Osteocyte (in vitro differentiated cells): ENCODE data around the gene SPRED3. TPM values are rescaled to one million over a fixed set of nuclear protein-coding genes. Genes with fewer than 3 reads are reported as not detected.

Source experiments
- DNase-seq: peaks from one replicate; pipeline ENCODE4 v3.0.0; 2021; ENCODE audit warnings: mixed read lengths; ENCODE audit not compliant: unreplicated experiment; ENCODE audit errors: extremely low spot score
- H3K27ac Mint-ChIP-seq: one replicate; pipeline ENCODE4 v1.8.0; 2021; ENCODE audit warnings: mild to moderate bottlenecking, mixed read lengths; ENCODE audit not compliant: unreplicated experiment
- H3K27me3 Mint-ChIP-seq: one replicate; pipeline ENCODE4 v1.8.0; 2021; ENCODE audit warnings: mixed read lengths; ENCODE audit not compliant: unreplicated experiment
- H3K36me3 Mint-ChIP-seq: one replicate; pipeline ENCODE4 v1.8.0; 2021; ENCODE audit warnings: mixed read lengths; ENCODE audit not compliant: unreplicated experiment
- H3K4me1 Mint-ChIP-seq: one replicate; pipeline ENCODE4 v1.8.0; 2021; ENCODE audit warnings: mixed read lengths; ENCODE audit not compliant: unreplicated experiment
- H3K4me3 Mint-ChIP-seq: one replicate; pipeline ENCODE4 v1.8.0; 2021; ENCODE audit warnings: mild to moderate bottlenecking, moderate library complexity, mixed read lengths; ENCODE audit not compliant: unreplicated experiment
- H3K9me3 Mint-ChIP-seq: one replicate; pipeline ENCODE4 v1.8.0; 2021; ENCODE audit warnings: mixed read lengths; ENCODE audit not compliant: unreplicated experiment
- total RNA-seq: library from RNA; stranded (reverse); gene quantifications from 2 replicates; pipeline ENCODE4 v1.2.1, GENCODE V29; 2021
- TF ChIP-seq, protein P1 (sequence below): fragments of 200-600 bp; sonication (generic); IDR thresholded peaks from 2 replicates; pipeline ENCODE4 v1.5.0; 2021; ENCODE audit warnings: antibody characterized with exemption, mild to moderate bottlenecking, moderate library complexity

The SPRED3 gene
- total RNA-seq, 1 donor from 2014 or later = 5.9 TPM

DNA sequence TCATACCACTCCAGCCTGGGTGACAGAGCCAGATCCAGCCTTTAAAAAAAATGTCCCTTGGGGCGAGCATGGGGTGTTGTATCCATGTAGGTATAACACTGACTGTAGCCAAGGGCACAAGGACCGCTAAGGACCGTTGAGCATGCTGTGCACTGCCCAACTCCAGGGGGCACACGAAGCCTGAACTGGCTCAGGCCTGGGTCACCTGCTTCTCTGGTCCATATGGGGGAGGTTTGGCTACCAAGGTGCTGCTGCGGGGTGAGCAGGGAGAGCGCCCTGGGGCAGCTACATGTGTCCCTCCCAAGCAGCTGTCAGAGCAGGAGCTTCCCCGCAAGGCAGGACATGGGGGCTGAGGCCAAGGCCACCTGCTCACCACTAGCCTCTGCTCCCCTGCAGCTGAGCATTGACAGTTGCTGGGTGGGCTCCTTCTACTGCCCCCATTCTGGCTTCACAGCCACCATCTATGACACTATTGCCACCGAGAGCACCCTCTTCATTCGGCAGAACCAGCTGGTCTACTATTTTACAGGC lies 36.6 kb upstream of the SPRED3 start:
- TF ChIP-seq, protein P1, sequence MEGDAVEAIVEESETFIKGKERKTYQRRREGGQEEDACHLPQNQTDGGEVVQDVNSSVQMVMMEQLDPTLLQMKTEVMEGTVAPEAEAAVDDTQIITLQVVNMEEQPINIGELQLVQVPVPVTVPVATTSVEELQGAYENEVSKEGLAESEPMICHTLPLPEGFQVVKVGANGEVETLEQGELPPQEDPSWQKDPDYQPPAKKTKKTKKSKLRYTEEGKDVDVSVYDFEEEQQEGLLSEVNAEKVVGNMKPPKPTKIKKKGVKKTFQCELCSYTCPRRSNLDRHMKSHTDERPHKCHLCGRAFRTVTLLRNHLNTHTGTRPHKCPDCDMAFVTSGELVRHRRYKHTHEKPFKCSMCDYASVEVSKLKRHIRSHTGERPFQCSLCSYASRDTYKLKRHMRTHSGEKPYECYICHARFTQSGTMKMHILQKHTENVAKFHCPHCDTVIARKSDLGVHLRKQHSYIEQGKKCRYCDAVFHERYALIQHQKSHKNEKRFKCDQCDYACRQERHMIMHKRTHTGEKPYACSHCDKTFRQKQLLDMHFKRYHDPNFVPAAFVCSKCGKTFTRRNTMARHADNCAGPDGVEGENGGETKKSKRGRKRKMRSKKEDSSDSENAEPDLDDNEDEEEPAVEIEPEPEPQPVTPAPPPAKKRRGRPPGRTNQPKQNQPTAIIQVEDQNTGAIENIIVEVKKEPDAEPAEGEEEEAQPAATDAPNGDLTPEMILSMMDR = no peak
- H3K4me3 Mint-ChIP-seq = no peak overlapping the region
- no peak overlapping the region for H3K27ac Mint-ChIP-seq
- DNase-seq = no peak
- H3K9me3 Mint-ChIP-seq = no peaks in the 10 kb centered on the region
- no peaks in the 10 kb centered on the region for H3K4me1 Mint-ChIP-seq
- no peaks in the 10 kb centered on the region for H3K36me3 Mint-ChIP-seq
- peaks cover 11% of the 10 kb centered on the region for H3K27me3 Mint-ChIP-seq

DNA sequence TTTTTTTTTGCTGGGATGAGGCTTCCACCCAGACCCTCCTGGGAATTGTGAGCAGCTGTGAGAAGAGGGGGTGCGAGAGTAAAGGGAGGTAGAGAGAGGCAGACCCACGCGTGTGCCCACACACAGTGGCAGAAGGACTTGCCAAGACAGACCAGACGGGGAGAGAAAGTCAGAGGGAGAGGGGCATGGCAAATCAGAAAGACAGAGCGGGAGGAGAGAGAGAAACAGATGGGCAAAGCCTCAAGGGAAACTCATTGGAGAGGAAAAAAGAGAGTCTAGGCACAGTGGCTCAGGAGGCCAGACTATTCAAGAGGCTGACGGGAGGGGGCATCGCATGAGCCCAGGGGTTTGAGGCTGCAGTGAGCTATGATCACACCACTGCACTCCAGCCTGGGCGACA lies 35.9 kb upstream of the SPRED3 start:
- Mint-ChIP-seq H3K9me3 (no peaks in the 10 kb centered on the region), H3K36me3 (no peaks in the 10 kb centered on the region), H3K4me1 (no peaks in the 10 kb centered on the region), H3K27ac (no peak overlapping the region), H3K27me3 (peaks cover 11% of the 10 kb centered on the region), H3K4me3 (no peak overlapping the region)
- no peak for DNase-seq
- TF ChIP-seq, protein P1 = no peak

DNA sequence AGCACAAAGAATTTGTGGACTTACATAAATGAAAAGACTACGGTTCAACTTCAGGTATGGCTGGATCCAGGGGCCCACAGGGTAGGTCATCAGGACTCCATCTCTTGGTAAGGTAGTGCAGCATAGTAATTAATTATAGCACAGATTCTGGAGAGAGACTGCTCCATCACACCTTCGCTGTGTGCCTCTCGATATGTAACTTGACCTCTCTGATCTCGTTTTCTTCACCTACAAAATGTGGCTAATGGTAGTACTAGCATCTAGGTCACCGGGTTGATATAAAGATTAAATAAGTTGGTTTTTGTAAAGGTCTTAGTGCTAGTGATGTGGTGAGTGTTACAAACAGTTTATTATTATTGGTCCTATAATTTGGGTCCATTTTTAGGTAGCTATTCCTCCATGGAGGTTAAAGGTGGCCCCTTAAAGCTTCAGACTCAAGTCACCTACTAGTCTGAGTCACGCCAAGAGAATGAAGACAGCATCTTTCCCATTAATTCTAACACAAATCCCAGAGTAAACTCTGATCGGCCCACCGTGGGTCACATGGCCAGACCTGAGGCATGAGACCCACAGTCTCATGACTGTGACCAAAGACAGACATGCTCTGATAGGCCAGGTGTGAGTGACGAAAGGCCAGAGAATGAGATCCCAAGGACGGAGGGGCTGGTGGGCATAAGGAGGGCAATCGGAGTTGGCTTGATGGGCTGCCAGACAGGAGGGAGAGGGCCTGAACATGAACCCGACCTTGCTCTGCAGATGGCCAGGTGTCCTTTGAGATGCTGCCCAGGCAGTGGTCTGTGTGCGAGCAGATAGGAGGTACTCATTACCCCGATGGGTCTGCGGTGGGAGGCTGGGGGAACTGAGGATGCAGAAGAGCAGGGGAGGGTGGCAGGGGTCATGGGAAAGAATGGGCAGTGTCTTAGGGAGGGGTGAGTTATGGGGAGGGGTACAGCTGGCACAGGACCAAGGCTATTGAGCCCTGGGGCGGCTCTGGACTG lies 32.5 kb upstream of the SPRED3 start:
- no peaks in the 10 kb centered on the region for H3K9me3 Mint-ChIP-seq
- TF ChIP-seq, protein P1 = no peak
- peaks cover under 1% of the 10 kb centered on the region for H3K4me1 Mint-ChIP-seq
- H3K4me3 Mint-ChIP-seq = no peak overlapping the region
- no peak for DNase-seq
- no peaks in the 10 kb centered on the region for H3K36me3 Mint-ChIP-seq
- H3K27me3 Mint-ChIP-seq = peaks cover 34% of the 10 kb centered on the region
- no peak overlapping the region for H3K27ac Mint-ChIP-seq

DNA sequence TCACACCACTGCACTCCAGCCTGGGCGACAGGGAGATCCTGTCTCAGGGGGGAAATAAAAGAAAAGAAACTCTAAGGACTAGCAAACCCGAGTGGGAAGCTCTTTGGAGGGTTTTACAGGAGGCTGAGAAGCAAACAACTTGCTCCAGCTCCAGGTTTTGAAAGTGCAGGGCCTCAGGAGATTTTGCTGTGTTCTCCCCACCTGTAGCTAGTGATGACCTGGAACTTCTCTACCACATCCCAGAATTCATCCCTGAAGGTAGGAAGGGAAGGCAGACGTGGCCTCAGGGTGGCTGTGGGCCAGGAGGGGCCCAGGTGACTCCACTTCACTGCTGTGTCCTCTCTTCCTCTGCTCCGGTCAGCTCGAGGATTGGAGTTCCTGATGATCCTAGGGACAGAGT lies 30.4 kb upstream of the SPRED3 start:
- H3K27ac Mint-ChIP-seq = no peak overlapping the region
- no peak overlapping the region for H3K4me3 Mint-ChIP-seq
- H3K4me1 Mint-ChIP-seq = peaks cover 11% of the 10 kb centered on the region
- no peaks in the 10 kb centered on the region for H3K9me3 Mint-ChIP-seq
- DNase-seq = no peak
- no peaks in the 10 kb centered on the region for H3K36me3 Mint-ChIP-seq
- peaks cover 38% of the 10 kb centered on the region for H3K27me3 Mint-ChIP-seq
- TF ChIP-seq, protein P1 = no peak
